NCI-H774 (cell line): Measurements from ENCODE around the gene CYP2W1.
A peak's percentile ranks its signal among the peaks of the same experiment; 100 is the strongest.
"Not testable (repeated sequence)": the region's sequence is repeated elsewhere in the genome, so short reads cannot be mapped to it uniquely, and the experiment has no call there.

Source experiments
- DNase-seq: peaks from one replicate; lab custom pipeline; 2025; lab: John Stamatoyannopoulos, UW

Gene CYP2W1, protein sequence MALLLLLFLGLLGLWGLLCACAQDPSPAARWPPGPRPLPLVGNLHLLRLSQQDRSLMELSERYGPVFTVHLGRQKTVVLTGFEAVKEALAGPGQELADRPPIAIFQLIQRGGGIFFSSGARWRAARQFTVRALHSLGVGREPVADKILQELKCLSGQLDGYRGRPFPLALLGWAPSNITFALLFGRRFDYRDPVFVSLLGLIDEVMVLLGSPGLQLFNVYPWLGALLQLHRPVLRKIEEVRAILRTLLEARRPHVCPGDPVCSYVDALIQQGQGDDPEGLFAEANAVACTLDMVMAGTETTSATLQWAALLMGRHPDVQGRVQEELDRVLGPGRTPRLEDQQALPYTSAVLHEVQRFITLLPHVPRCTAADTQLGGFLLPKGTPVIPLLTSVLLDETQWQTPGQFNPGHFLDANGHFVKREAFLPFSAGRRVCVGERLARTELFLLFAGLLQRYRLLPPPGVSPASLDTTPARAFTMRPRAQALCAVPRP

DNA sequence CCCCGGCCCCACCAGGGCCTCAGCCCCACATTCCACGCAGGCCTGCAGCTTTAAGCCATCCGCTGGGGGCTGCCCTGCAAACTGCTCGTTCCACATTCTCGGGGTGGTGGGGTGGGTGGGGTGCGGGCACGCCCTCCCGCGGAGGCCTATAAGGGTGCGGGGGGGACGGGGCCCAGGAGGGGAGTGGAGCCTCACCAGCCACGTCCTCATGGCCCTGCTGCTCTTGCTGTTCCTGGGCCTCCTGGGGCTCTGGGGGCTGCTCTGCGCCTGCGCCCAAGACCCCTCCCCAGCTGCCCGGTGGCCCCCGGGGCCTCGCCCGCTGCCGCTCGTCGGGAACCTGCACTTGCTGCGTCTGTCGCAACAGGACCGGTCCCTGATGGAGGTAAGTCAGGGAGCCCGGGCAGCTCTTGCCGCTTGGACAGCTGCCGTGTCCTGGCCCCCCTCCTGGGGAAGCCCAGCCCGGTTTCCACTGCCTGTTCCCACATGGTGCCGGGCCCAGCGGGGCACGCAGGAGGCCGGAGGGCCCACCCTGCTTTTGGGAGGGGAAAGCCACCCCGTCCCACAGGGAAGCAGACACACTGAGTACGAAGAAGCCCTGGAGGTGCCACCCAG lies at the start of gene CYP2W1:
Gene CYP2W1 (plus strand): TSS at position 178 of the 612 bp plus-strand sequence. CDS start 31 bp downstream, at position 209.
- no peak for DNase-seq

DNA sequence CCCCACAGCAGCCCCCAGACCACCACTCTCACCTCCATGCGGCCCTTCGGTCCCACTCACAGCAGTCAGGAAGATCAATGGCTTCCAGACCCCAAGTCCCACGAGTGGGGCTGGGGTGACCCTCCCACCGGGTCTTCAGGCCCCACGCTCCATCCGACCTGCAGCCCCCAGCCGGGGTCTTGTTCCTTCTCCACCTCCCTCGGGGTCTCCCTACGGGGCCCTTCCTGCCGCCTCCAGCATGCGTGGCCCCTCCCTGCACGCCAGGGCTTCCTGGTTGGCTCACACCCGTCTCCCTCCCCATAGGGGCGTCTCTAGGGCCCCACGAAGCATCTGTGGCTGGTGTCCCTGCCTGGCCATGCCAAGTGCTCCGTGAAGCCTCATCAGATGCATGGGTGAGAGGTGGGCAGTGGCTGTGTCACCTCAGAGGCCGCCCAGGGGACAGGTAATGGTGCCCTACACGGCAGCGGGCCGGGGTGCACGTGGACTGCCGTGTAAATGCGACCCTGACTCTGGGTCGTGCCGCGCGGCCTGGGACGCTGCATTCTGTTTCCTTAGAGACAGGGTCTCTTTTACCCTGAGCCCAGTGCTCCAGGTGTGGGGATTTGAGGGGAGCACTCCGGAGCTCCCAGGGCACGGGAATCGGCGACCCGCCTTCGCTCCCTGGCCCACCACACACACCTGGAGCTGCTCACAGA lies 48.4 kb upstream of the CYP2W1 start:
- DNase-seq: no peak

DNA sequence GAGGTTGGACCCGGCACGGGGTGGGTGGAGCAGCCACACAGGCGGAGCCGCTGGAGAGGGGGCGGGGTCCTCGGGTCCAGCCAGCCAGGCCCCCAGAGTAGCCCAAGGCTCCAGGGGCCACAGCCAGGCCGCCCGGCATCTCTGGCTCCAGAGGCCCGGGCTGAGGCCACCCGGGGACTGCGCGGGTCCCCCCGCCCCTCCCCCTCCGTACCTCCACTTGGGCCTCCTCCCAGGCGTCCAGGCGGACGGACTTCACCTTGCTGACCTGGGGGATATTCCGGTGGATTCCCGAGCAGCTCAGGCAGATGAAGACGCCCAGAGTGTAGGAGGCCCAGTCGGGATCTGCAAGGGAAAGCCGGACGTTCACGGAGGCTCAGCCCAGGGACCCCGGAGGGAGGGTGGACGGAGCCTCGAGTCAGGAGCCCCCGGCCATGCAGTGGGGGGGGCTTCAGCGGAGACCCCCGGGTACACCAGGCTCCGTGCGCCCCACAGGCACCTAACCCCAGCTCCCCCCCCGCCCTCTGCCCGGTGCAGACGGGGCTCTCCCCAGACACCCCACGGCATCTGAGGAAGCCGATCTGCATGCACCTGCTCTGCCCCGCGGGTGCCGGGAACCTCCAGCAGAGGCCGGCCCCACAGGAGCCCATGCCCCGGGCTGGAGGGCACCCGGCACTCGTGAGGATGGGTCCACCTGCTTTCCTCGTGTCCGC lies 47.7 kb upstream of the CYP2W1 start:
- DNase-seq: no peak

DNA sequence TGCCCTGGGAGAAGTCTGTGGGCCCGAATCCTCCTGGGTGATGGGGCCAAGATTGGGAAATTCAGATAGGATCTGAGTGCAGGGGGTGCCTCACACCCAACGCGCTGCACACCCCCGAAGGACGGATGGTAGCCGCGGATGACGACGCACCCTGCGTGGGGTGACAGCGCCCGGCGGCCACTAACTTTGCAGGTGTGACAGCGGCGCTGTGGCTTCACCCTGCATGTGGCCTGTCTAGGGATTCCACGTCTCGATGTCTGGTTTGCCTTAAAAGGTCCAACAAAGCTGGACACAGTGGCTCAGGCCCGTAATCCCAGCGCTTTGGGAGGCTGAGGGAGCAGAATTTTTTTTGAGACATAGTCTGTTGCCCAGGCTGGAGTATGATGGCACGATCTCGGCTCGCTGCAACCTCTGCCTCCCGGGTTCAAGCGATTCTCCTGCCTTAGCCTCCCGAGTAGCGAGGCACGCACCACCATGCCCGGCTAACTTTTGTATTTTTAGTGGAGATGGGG lies 47.1 kb upstream of the CYP2W1 start:
- no peak for DNase-seq

DNA sequence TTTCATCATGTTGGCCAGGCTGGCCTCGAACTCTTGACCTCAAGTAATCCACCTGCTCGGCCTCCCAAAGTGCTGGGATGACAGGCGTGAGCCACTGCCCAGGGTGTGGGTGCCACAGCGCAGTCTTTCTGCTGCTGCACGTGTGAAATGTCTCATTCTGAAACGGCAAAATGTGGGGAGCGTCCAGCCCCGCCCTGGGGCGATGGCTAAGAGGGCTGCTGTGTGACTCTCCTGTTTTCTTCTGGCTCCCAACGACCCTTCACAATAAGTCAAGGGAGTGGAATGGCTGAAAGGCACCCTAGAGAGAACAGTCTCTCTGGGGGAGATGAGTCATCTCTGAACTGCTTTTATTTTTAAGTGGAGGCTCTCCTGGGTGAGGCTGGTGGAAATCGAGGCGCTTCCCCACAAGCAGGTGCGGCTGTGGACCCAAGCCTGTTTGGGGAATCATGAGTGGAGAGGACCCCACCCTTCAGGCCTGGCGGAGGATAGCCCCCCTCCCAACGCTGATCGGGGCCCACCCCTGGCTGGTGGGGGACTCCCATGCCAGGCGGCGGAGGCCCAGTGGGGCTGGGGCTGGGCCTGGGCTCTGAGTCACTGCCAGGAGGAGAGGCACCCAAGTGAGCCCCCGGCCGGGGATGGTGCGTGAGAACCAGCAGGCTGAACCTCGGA lies 46.5 kb upstream of the CYP2W1 start:
- DNase-seq: no peak

DNA sequence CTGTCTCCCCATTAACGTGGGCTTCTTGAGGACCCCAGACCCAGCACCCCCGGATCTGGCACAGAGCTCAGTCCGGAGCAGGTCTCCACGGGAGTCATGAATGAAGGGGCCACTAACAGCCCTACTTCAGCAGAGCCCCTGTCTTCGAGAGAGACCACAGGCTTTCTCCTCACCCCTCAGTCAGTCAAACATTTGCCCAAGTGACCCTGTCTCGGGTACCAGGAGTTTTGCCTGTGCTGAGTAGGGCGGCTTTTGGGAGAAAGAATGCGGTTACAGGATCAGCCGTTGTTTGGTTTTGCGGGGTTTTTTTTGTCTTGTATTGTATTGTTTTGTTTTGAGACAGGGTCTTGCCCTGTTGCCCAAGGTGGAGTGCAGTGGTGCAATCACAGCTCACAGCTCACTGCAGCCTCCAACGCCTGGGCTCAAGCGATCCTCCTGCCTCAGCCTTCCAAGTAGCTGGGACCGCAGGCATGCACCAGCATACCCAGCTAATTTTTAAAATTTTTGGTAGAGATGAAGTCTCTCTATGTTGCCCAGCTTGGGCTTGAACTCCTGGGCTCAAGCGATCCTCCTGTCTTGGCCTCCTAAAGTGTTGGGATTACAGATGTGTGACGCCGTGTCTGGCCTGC lies 45.0 kb upstream of the CYP2W1 start:
- DNase-seq: no peak

DNA sequence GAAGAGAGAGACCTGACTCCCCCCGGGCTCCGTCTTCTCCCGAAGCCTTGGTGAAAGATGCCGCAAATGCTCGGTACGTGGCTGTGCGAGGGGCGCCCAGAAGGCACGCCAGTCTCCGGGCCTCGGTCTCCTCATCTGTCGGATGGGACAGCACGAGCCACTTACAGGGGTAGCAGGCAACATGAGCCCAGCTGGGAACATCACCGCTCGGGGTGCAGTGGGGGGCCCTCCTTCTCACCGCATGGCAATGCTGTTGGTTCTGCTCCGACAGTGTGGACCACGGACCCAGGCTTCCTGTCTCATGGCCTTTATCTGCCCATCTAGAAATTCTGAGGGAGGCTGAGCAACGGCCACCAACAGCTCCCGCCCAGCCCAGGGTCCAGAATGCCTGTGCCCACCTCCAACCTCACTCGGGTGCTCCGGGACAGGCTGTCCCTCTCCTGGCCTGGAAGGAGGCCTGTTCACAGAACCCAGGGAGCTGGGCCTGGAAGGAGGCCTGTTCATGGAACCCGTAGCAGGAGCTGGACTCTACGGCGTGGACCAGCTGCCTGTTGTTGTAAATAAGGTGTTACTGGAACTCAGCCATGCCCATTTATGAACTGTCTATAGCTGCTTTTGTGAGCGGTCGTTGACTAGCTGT lies 44.3 kb upstream of the CYP2W1 start:
- no peak for DNase-seq

DNA sequence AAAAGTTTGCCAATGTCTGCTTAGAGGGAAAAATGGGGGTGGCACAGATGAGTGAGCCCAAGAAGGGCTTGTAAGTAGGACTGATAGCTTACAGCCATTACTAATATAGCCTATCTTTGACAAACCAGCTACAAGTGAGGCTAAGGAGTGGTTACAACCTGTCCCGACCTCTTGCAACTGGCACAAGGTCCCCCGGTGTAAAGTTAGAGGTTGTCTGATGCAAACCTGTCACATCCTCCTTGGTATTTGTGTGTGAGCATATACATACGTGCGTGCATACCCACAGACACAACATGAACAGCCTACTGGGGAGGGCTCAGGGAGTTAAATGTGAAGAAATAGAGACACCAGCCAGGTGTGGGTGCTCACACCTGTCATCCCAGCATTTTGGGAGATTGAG lies 43.1 kb upstream of the CYP2W1 start:
- DNase-seq: no peak

DNA sequence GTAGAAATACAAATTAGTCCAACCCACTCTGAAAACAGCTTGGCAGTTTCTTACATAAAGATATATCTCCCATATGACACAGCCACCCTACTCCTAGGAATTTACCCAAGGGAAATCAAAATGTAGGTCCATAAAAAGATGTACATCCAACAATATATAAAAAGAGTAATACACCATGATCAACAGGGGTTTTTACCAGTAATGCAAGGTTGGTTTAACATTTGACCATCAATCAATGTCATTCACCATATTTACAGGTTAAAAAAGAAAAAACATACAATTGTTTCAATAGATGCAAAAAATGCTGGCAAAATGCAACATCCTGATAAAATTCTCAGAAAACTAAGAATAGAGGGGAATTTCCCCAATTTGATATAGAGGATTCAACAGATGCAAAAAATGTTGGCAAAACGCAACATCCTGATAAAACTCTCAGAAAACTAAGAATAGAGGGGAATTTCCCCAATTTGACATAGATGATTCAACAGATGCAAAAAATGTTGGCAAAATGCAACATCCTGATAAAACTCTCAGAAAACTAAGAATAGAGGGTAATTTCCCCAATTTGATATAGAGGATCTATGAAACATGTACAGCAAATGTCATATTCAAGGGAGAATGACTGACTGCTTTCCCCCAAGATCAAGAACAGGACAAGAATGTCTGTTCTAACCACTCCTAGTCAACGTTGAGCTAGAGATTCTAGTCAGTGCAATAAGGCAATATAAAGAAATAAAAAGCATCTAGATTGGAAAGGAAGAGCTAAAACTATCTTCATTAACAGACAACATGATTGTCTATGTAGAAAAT lies 42.2 kb upstream of the CYP2W1 start:
- no peak for DNase-seq

DNA sequence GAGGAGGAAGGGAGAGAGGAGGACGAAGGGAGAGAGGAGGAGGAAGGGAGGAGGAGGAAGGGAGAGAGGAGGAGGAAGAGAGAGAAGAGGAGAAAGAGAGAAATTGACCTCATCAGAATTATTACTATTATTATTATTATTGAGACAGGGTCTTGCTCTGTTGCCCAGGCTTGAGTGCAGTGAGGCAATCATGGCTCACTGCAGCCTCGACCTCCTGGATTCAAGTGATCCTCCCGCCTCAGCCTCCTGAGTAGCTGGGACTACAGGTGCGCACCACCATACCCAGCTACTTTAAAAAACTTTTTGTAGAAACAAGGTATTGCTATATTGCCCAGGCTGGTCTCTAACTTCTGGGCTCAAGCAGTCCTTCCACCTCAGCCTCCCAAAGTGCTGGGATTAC lies 39.2 kb upstream of the CYP2W1 start:
- not testable (repeated sequence) for DNase-seq

DNA sequence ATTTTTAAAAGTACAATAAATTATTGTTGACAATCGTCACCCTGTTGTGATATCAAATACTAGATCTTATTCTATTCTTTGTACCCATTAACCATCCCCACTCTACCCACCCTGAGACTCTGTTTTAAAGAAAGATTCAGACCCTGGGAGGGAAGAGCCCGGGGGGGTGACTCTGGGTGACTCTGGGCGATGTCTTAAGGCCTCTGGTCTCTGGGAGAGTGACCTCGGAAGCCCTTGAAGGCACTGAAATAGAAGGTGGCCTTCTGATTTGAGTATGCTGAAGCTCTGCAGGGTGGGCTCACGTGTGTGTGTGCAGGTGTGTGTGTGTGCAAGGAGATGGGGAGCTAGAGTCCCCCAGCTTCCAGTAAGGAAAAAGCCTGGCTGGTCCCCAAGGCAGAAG lies 38.2 kb upstream of the CYP2W1 start:
- no peak for DNase-seq

DNA sequence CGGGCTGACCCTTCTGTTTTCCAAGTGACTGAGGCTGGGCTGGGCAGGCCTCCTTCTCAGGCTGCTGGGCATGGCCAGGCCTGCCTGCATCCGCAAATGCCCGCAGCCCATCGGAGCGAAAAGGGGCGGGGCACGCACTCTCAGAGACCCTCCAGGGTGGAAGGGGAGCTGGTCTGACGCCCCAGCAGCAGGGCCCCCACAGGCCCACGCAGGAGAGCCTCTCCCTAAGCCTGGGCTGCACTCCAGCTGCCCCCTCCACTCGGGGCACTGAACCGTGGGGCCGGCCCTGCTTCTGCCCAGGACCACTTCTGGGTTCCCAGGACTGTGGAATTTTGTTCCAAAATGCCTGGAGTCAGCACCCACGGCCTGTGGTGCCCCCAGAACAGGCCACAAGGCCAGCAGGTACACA lies 37.8 kb upstream of the CYP2W1 start:
- DNase-seq: no peak

DNA sequence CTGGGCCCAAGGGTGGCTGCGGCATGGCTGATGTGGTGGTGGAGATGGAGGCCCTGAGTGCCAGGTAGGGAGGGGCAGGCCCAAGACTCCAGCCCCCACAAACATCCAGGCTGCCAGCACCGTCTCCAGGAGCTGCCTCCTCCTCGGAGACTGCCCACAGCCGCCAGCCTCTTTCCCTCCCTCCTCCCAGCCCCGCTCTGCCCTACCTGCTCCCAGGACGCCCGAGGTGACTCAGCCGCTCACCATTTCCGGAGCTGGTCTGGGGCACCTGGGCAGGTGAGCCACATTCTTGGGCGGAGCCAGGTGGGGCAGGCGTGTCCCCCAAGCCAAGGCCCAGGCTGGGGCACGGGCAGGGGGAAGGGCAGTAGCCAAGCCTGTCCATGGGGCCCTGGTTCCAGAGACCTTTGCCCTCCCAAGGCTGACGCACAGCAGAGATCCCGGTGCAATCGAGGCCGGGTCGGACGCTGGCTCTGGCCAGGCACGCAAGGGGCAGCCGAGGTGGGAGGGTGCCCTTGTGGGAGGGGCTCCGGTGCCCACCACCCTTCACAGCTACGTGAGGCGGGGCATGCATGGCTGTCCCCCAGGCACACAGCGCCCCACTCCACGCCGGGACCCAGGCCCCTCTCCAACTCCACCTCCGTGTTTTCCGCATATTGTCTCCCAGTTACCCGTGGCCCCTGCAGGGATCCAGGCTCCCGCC lies 37.3 kb upstream of the CYP2W1 start:
- DNase-seq: peak; percentile 62

DNA sequence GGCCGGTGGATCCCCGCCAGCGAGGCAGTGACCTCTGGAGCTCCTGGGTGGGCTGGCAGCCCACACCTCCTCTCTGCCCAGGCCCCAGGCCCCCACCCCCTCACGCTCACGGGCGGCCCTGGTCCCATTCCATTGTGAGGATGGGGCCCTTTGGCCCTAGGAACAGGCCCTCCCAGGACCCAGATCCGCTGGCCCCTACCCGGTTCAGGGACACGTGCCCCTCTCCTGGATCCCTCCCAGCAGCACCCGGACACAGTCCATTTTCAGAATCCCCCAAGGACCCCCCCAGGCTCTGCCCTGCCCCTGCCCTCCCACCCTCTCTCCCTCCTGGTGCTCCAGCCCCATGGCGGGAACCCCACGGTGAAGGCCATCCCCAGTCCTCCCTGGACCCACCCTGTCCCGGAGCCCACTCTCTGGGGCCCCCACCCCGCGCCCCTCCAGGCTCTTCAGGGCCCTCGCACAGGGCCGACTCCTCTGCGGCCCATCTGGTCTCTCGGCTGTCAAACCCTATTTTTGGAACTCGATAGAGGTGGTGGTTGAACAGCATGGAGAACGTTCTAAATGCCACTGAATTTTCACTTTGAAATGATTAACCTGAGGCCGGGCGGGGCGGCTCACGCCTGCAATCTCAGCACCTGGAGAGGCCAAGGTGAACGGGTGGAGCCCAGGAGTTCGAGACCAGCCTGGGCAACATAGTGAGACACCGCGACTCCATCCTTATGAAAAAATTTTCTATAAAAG lies 36.6 kb upstream of the CYP2W1 start:
- DNase-seq: no peak

DNA sequence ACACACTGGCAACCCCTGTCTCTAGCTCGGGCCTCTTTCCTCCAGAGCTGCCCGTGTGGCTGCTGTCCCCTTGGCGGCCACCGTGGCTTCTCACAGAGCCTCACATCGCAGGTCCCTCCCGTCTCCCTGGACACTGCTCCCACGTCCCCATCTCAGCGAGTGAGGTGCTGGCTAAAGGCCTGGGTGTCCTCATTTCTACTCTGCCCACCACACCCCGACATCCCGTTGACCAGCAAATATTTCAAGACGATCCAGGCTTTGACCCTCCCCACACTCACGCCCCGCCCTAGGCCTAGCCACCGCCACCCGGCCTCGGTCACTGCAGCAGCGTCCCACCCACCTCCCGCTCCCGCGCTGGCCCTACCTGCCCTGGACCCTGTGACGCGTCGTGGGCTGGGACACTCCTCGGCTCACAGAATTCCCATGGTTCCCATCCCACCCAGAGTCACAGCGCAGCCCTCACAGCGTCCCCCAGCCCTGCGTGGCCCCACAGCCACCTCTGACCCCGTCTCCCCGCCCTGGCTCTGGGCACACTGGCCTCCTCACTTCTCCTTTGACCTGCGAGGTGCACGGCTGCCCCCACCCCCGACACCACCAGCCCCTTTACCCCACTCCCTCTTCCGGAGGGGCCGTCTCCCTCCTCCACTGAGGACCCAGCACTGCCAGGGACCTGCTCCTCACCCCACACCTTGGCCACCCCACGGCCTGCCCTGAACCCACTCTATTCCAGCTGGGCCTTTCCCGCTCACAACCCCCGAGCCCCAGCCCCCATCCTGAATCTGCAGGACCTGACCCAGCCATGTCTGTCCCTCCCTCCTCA lies 35.4 kb upstream of the CYP2W1 start:
- no peak for DNase-seq

DNA sequence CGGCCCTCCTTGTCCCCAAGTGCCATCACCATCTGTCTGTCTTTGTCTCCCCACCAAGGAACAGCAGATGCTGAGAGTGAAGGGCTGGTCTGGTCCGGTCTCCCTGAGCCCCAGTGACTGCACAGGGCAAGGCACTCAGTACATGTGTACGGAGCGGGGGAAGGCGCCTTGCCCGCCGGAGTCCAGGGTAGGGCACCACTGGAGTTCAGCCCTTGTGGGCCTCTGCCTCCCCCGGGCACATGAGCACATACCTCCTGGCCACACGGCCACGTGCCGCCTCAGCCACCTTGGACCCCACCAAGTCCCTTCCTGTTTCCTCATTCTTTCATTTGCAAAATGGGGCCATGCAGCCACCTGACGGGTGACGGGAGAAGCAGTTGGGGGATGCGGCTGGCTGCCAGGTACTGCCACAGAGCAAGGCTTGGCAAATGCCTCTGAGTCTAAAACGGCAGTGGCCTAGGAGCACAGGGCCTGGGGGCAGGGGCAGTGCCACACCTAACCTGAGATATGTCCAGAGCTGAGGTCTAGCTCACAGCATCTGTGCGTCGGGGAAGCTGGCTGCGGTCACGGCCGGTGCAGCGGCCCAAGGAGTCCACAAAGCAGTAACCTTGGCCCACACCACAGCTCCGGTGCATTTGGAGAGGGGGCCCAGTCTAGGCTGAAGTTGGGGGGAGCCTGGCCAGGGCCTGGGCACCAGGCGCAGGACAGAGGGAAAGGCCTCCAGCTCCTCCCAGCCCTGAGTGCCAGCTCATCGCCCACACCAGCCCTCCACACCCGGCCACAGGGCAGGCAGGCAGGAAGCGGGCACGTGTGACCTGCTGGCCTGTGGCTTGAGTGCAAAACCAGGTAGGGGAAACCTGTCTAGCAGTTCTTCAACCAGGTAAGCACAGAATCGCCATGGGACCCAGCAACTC lies 33.7 kb upstream of the CYP2W1 start:
- DNase-seq: no peak
